Skeletal muscle satellite cell (primary cell): ENCODE results near the gene CASP8.
A peak's percentile ranks its signal among the peaks of the same experiment; 100 is the strongest.

Experiments used
- H3K27me3 ChIP-seq: 2 replicates; pipeline ENCODE4 v1.7.0; 2013; ENCODE audit warnings: low read length; ENCODE audit not compliant: control insufficient read depth, insufficient read depth
- H3K36me3 ChIP-seq: 2 replicates; pipeline ENCODE4 v1.7.0; 2013; ENCODE audit warnings: mild to moderate bottlenecking, control low read depth, low read length; ENCODE audit not compliant: insufficient read depth
- H3K4me1 ChIP-seq: 2 replicates; pipeline ENCODE4 v1.7.0; 2013; ENCODE audit warnings: low read length; ENCODE audit not compliant: control insufficient read depth, insufficient read depth
- H3K4me2 ChIP-seq: 2 replicates; pipeline ENCODE4 v1.7.0; 2013; ENCODE audit warnings: mild to moderate bottlenecking, low read length
- H3K4me3 ChIP-seq: 2 replicates; pipeline ENCODE4 v1.7.0; 2013; ENCODE audit warnings: low read length
- H3K9ac ChIP-seq: 2 replicates; pipeline ENCODE4 v1.7.0; 2013; ENCODE audit warnings: mild to moderate bottlenecking, low read depth, low read length, moderate library complexity
- H3K9me3 ChIP-seq: replicated peaks from 2 replicates; pipeline ENCODE4 v1.7.0; 2013; ENCODE audit warnings: mild to moderate bottlenecking, control low read depth, low read length

CASP8 gene

GRCh38 chr2:201261906-201262305 is 1.6 kb downstream of the CASP8 start:
- H3K4me2 ChIP-seq: peak overlapping the region; percentile 51
- peaks cover 5% of the 10 kb centered on the region for H3K36me3 ChIP-seq
- peaks cover 31% of the 10 kb centered on the region for H3K4me1 ChIP-seq
- H3K4me3 ChIP-seq: no peak overlapping the region
- H3K9ac ChIP-seq: no peak overlapping the region
- no peaks in the 10 kb centered on the region for H3K27me3 ChIP-seq
- H3K9me3 ChIP-seq: no peaks in the 10 kb centered on the region

- Histone ChIP-seq H3K9me3 (no peaks in the 10 kb centered on the region), H3K4me2 (peak overlapping the region; percentile 6), H3K4me1 (peaks cover 26% of the 10 kb centered on the region), H3K27me3 (no peaks in the 10 kb centered on the region), H3K9ac (no peak overlapping the region), H3K36me3 (peaks cover 9% of the 10 kb centered on the region), H3K4me3 (no peak overlapping the region)
Observed at GRCh38 chr2:201262718-201263117, 2.4 kb downstream of the CASP8 start.

- H3K4me1 ChIP-seq: peaks cover 26% of the 10 kb centered on the region
- H3K4me2 ChIP-seq: no peak overlapping the region
- H3K4me3 ChIP-seq: no peak overlapping the region
- no peaks in the 10 kb centered on the region for H3K9me3 ChIP-seq
- no peak overlapping the region for H3K9ac ChIP-seq
- H3K27me3 ChIP-seq: no peaks in the 10 kb centered on the region
- peaks cover 9% of the 10 kb centered on the region for H3K36me3 ChIP-seq
Observed at GRCh38 chr2:201263779-201264178, 3.4 kb downstream of the CASP8 start.

GRCh38 chr2:201264472-201265173 is 4.3 kb downstream of the CASP8 start:
- no peak overlapping the region for H3K4me2 ChIP-seq
- H3K4me3 ChIP-seq: no peak overlapping the region
- peaks cover 20% of the 10 kb centered on the region for H3K4me1 ChIP-seq
- H3K27me3 ChIP-seq: no peaks in the 10 kb centered on the region
- peaks cover 11% of the 10 kb centered on the region for H3K36me3 ChIP-seq
- no peaks in the 10 kb centered on the region for H3K9me3 ChIP-seq
- H3K9ac ChIP-seq: no peak overlapping the region

GRCh38 chr2:201266629-201267028 is 6.3 kb downstream of the CASP8 start:
- no peaks in the 10 kb centered on the region for H3K9me3 ChIP-seq
- peaks cover 16% of the 10 kb centered on the region for H3K36me3 ChIP-seq
- H3K4me2 ChIP-seq: no peak overlapping the region
- no peak overlapping the region for H3K9ac ChIP-seq
- peaks cover 7% of the 10 kb centered on the region for H3K4me1 ChIP-seq
- H3K27me3 ChIP-seq: no peaks in the 10 kb centered on the region
- H3K4me3 ChIP-seq: no peak overlapping the region

GRCh38 chr2:201267278-201268030 is 7.1 kb downstream of the CASP8 start:
- H3K4me1 ChIP-seq: peaks cover 4% of the 10 kb centered on the region
- no peak overlapping the region for H3K4me2 ChIP-seq
- peaks cover 19% of the 10 kb centered on the region for H3K36me3 ChIP-seq
- no peak overlapping the region for H3K4me3 ChIP-seq
- H3K27me3 ChIP-seq: no peaks in the 10 kb centered on the region
- H3K9ac ChIP-seq: no peak overlapping the region
- no peaks in the 10 kb centered on the region for H3K9me3 ChIP-seq

- Histone ChIP-seq H3K27me3 (no peaks in the 10 kb centered on the region), H3K4me3 (no peak overlapping the region), H3K4me1 (no peaks in the 10 kb centered on the region), H3K4me2 (no peak overlapping the region), H3K36me3 (peaks cover 30% of the 10 kb centered on the region), H3K9me3 (no peaks in the 10 kb centered on the region), H3K9ac (no peak overlapping the region)
Observed at GRCh38 chr2:201269764-201270163, 9.4 kb downstream of the CASP8 start.

GRCh38 chr2:201270293-201271001 is 10.1 kb downstream of the CASP8 start:
- no peaks in the 10 kb centered on the region for H3K9me3 ChIP-seq

GRCh38 chr2:201271917-201272316 is 11.6 kb downstream of the CASP8 start:
- Histone ChIP-seq H3K4me2 (no peak overlapping the region), H3K36me3 (peaks cover 44% of the 10 kb centered on the region), H3K4me3 (no peak overlapping the region), H3K9ac (no peak overlapping the region), H3K9me3 (no peaks in the 10 kb centered on the region), H3K27me3 (no peaks in the 10 kb centered on the region), H3K4me1 (no peaks in the 10 kb centered on the region)

More at GRCh38 chr2:201270293-201271001, 10.1 kb downstream of the CASP8 start:
- no peak overlapping the region for H3K4me3 ChIP-seq
- H3K9ac ChIP-seq: no peak overlapping the region
- no peak overlapping the region for H3K4me2 ChIP-seq
- peaks cover 37% of the 10 kb centered on the region for H3K36me3 ChIP-seq
- no peaks in the 10 kb centered on the region for H3K27me3 ChIP-seq
- no peaks in the 10 kb centered on the region for H3K4me1 ChIP-seq

GRCh38 chr2:201273330-201273983 is 13.1 kb downstream of the CASP8 start:
- no peaks in the 10 kb centered on the region for H3K4me1 ChIP-seq
- no peak overlapping the region for H3K9ac ChIP-seq
- H3K4me2 ChIP-seq: no peak overlapping the region
- H3K9me3 ChIP-seq: no peaks in the 10 kb centered on the region
- no peak overlapping the region for H3K4me3 ChIP-seq
- no peaks in the 10 kb centered on the region for H3K27me3 ChIP-seq
- H3K36me3 ChIP-seq: peaks cover 44% of the 10 kb centered on the region

GRCh38 chr2:201275069-201275468 is 14.7 kb downstream of the CASP8 start:
- Histone ChIP-seq H3K27me3 (no peaks in the 10 kb centered on the region), H3K9ac (no peak overlapping the region), H3K4me3 (no peak overlapping the region), H3K4me2 (no peak overlapping the region), H3K9me3 (no peaks in the 10 kb centered on the region), H3K4me1 (no peaks in the 10 kb centered on the region), H3K36me3 (peaks cover 46% of the 10 kb centered on the region)
